Measurements from ENCODE around the gene SEMA5A.

Gene SEMA5A

GRCh38 chr5:9186069-9186468, 359.8 kb downstream of the SEMA5A start:
- Histone ChIP-seq H3K4me3 (ENCODE audit: low read length) (no peak overlapping the region), H3K36me3 (ENCODE audit: control insufficient read depth, insufficient read depth, low read length) (no peaks in the 10 kb centered on the region), H3K9me3 (ENCODE audit: control insufficient read depth, insufficient read depth, low read length) (no peaks in the 10 kb centered on the region), H3K27me3 (ENCODE audit: control insufficient read depth, insufficient read depth, low read length) (no peaks in the 10 kb centered on the region), H3K27ac (ENCODE audit: low read length) (no peak overlapping the region), H3K4me1 (ENCODE audit: control insufficient read depth, insufficient read depth, low read length) (no peaks in the 10 kb centered on the region; the same call in 1 of the 2 replicates)
- no CpG with 5 or more reads among the region's 1 CpG for WGBS (ENCODE audit: insufficient coverage, insufficient read length)
- no peak for DNase-seq (ENCODE audit: low read depth, low spot score)

GRCh38 chr5:9183992-9184391, 361.9 kb downstream of the SEMA5A start:
- Histone ChIP-seq H3K9me3 (ENCODE audit: control insufficient read depth, insufficient read depth, low read length) (no peaks in the 10 kb centered on the region), H3K4me3 (ENCODE audit: low read length) (no peak overlapping the region), H3K4me1 (ENCODE audit: control insufficient read depth, insufficient read depth, low read length) (no peaks in the 10 kb centered on the region; the same call in 1 of the 2 replicates), H3K36me3 (ENCODE audit: control insufficient read depth, insufficient read depth, low read length) (no peaks in the 10 kb centered on the region), H3K27me3 (ENCODE audit: control insufficient read depth, insufficient read depth, low read length) (no peaks in the 10 kb centered on the region), H3K27ac (ENCODE audit: low read length) (no peak overlapping the region)
- DNase-seq (ENCODE audit: low read depth, low spot score) = no peak

GRCh38 chr5:9182899-9183695, 362.8 kb downstream of the SEMA5A start:
- Histone ChIP-seq H3K4me3 (ENCODE audit: low read length) (no peak overlapping the region), H3K36me3 (ENCODE audit: control insufficient read depth, insufficient read depth, low read length) (no peaks in the 10 kb centered on the region), H3K9me3 (ENCODE audit: control insufficient read depth, insufficient read depth, low read length) (no peaks in the 10 kb centered on the region), H3K27me3 (ENCODE audit: control insufficient read depth, insufficient read depth, low read length) (no peaks in the 10 kb centered on the region), H3K27ac (ENCODE audit: low read length) (no peak overlapping the region), H3K4me1 (ENCODE audit: control insufficient read depth, insufficient read depth, low read length) (no peaks in the 10 kb centered on the region; the same call in 1 of the 2 replicates)
- no peak for DNase-seq (ENCODE audit: low read depth, low spot score)
- no CpG with 5 or more reads among the region's 11 CpGs for WGBS (ENCODE audit: insufficient coverage, insufficient read length)

- Histone ChIP-seq H3K9me3 (ENCODE audit: control insufficient read depth, insufficient read depth, low read length) (no peaks in the 10 kb centered on the region), H3K4me3 (ENCODE audit: low read length) (no peak overlapping the region), H3K4me1 (ENCODE audit: control insufficient read depth, insufficient read depth, low read length) (no peaks in the 10 kb centered on the region)
Measured at GRCh38 chr5:9176641-9177040, 369.2 kb downstream of the SEMA5A start.

GRCh38 chr5:9174446-9174845, 371.4 kb downstream of the SEMA5A start:
- H3K4me3 ChIP-seq (ENCODE audit: low read length) = no peak overlapping the region
- no peaks in the 10 kb centered on the region for H3K9me3 ChIP-seq (ENCODE audit: control insufficient read depth, insufficient read depth, low read length)
- H3K36me3 ChIP-seq (ENCODE audit: control insufficient read depth, insufficient read depth, low read length) = no peaks in the 10 kb centered on the region
- no peak for DNase-seq (ENCODE audit: low read depth, low spot score)
- H3K4me1 ChIP-seq (ENCODE audit: control insufficient read depth, insufficient read depth, low read length) = no peaks in the 10 kb centered on the region
- WGBS (ENCODE audit: insufficient coverage, insufficient read length) = no CpG with 5 or more reads among the region's 3 CpGs
- H3K27ac ChIP-seq (ENCODE audit: low read length) = no peak overlapping the region
- no peaks in the 10 kb centered on the region for H3K27me3 ChIP-seq (ENCODE audit: control insufficient read depth, insufficient read depth, low read length)

More at GRCh38 chr5:9176641-9177040, 369.2 kb downstream of the SEMA5A start:
- H3K36me3 ChIP-seq (ENCODE audit: control insufficient read depth, insufficient read depth, low read length) = no peaks in the 10 kb centered on the region
- DNase-seq (ENCODE audit: low read depth, low spot score) = no peak
- H3K27ac ChIP-seq (ENCODE audit: low read length) = no peak overlapping the region
- no peaks in the 10 kb centered on the region for H3K27me3 ChIP-seq (ENCODE audit: control insufficient read depth, insufficient read depth, low read length)

GRCh38 chr5:9173281-9174048, 372.4 kb downstream of the SEMA5A start:
- Histone ChIP-seq H3K4me3 (ENCODE audit: low read length) (no peak overlapping the region), H3K27me3 (ENCODE audit: control insufficient read depth, insufficient read depth, low read length) (no peaks in the 10 kb centered on the region), H3K27ac (ENCODE audit: low read length) (no peak overlapping the region), H3K4me1 (ENCODE audit: control insufficient read depth, insufficient read depth, low read length) (no peaks in the 10 kb centered on the region), H3K9me3 (ENCODE audit: control insufficient read depth, insufficient read depth, low read length) (no peaks in the 10 kb centered on the region), H3K36me3 (ENCODE audit: control insufficient read depth, insufficient read depth, low read length) (no peaks in the 10 kb centered on the region)
- DNase-seq (ENCODE audit: low read depth, low spot score) = no peak
- no CpG with 5 or more reads among the region's 3 CpGs for WGBS (ENCODE audit: insufficient coverage, insufficient read length)

- no peaks in the 10 kb centered on the region for H3K9me3 ChIP-seq (ENCODE audit: control insufficient read depth, insufficient read depth, low read length)
- no peaks in the 10 kb centered on the region for H3K27me3 ChIP-seq (ENCODE audit: control insufficient read depth, insufficient read depth, low read length)
Measured at GRCh38 chr5:9170026-9170425, 375.8 kb downstream of the SEMA5A start.

GRCh38 chr5:9169557-9169902, 376.3 kb downstream of the SEMA5A start:
- Histone ChIP-seq H3K9me3 (ENCODE audit: control insufficient read depth, insufficient read depth, low read length) (no peaks in the 10 kb centered on the region), H3K4me1 (ENCODE audit: control insufficient read depth, insufficient read depth, low read length) (no peaks in the 10 kb centered on the region), H3K27me3 (ENCODE audit: control insufficient read depth, insufficient read depth, low read length) (no peaks in the 10 kb centered on the region), H3K36me3 (ENCODE audit: control insufficient read depth, insufficient read depth, low read length) (no peaks in the 10 kb centered on the region), H3K4me3 (ENCODE audit: low read length) (no peak overlapping the region), H3K27ac (ENCODE audit: low read length) (no peak overlapping the region)
- DNase-seq (ENCODE audit: low read depth, low spot score) = no peak
- no CpG with 5 or more reads among the region's 1 CpG for whole genome bisulfite sequencing (ENCODE audit: insufficient coverage, insufficient read length)

More at GRCh38 chr5:9170026-9170425, 375.8 kb downstream of the SEMA5A start:
- Histone ChIP-seq H3K36me3 (ENCODE audit: control insufficient read depth, insufficient read depth, low read length) (no peaks in the 10 kb centered on the region), H3K27ac (ENCODE audit: low read length) (no peak overlapping the region), H3K4me3 (ENCODE audit: low read length) (no peak overlapping the region), H3K4me1 (ENCODE audit: control insufficient read depth, insufficient read depth, low read length) (no peaks in the 10 kb centered on the region)
- DNase-seq (ENCODE audit: low read depth, low spot score) = no peak

- Histone ChIP-seq H3K4me3 (ENCODE audit: low read length) (no peak overlapping the region), H3K36me3 (ENCODE audit: control insufficient read depth, insufficient read depth, low read length) (no peaks in the 10 kb centered on the region), H3K9me3 (ENCODE audit: control insufficient read depth, insufficient read depth, low read length) (no peaks in the 10 kb centered on the region), H3K27me3 (ENCODE audit: control insufficient read depth, insufficient read depth, low read length) (no peaks in the 10 kb centered on the region), H3K27ac (ENCODE audit: low read length) (no peak overlapping the region), H3K4me1 (ENCODE audit: control insufficient read depth, insufficient read depth, low read length) (no peaks in the 10 kb centered on the region)
- DNase-seq (ENCODE audit: low read depth, low spot score) = no peak
- no CpG with 5 or more reads among the region's 5 CpGs for WGBS (ENCODE audit: insufficient coverage, insufficient read length)
Measured at GRCh38 chr5:9168791-9169556, 376.9 kb downstream of the SEMA5A start.

GRCh38 chr5:9166202-9167112, 379.4 kb downstream of the SEMA5A start:
- no CpG with 5 or more reads among the region's 7 CpGs for WGBS (ENCODE audit: insufficient coverage, insufficient read length)
- no peak for DNase-seq (ENCODE audit: low read depth, low spot score)
- no peaks in the 10 kb centered on the region for H3K27me3 ChIP-seq (ENCODE audit: control insufficient read depth, insufficient read depth, low read length)

More at GRCh38 chr5:9166202-9167112, 379.4 kb downstream of the SEMA5A start:
- no peaks in the 10 kb centered on the region for H3K9me3 ChIP-seq (ENCODE audit: control insufficient read depth, insufficient read depth, low read length)
- no peaks in the 10 kb centered on the region for H3K4me1 ChIP-seq (ENCODE audit: control insufficient read depth, insufficient read depth, low read length)
- H3K36me3 ChIP-seq (ENCODE audit: control insufficient read depth, insufficient read depth, low read length) = no peaks in the 10 kb centered on the region
- no peak overlapping the region for H3K27ac ChIP-seq (ENCODE audit: low read length)
- no peak overlapping the region for H3K4me3 ChIP-seq (ENCODE audit: low read length)
